Keratinocyte (primary cell): ENCODE measurements around the gene ANKMY1.

Experiments used
- CTCF ChIP-seq, 3 experiments: IDR thresholded peaks in 1 of 3; conservative IDR thresholded peaks in 1 of 3; optimal IDR thresholded peaks in 1 of 3; 2 replicates in 2 of 3; 3 replicates in 1 of 3; pipeline versions ENCODE3 to v1.5.1; 2011; ENCODE audit warnings: low read length in 3 of 3, mild to moderate bottlenecking in 3 of 3, moderate library complexity in 2 of 3, control low read depth in 1 of 3, inconsistent platforms in 1 of 3; ENCODE audit not compliant: insufficient read depth in 2 of 3; ENCODE audit errors: extremely low read depth in 1 of 3
- EZH2 ChIP-seq: IDR thresholded peaks from one replicate; pipeline ENCODE4 v1.6.1; 2012; ENCODE audit warnings: inconsistent platforms, mild to moderate bottlenecking, low read length, moderate library complexity

DNA sequence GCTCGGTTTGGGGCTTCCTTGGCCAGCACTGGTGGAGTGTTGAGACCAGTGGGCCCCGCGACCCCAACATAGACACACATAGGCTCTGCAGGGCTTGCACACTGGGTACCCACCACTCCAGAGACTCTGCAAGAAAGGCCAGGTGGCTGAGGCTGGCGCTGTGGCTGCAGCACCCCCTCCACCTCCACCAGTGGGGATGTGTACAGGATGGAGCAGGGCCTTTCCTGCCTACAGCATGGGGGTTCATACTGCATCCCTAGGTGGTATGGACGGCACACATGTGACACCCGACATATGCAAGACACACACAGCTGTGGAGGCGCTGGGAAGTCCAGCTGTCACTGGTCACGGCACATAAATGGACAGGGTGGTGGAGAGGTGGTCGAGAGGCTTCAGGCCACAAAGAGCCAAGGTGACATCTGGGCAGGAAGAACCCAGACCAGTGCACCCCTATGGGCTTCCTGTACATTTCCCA is 11.8 kb upstream of the ANKMY1 start:
- no peak for TF ChIP-seq CTCF (optimal IDR thresholded peaks at IDR 0.05 in 1 of 3, IDR thresholded peaks at IDR 0.05 in 1 of 3, conservative IDR thresholded peaks at IDR 0.05 in 1 of 3; ENCODE audit: extremely low read depth in 1 of 3, insufficient read depth in 2 of 3, low read length in 3 of 3)
- no peak for TF ChIP-seq EZH2
